ENCODE data around the gene PRR35.

Gene PRR35

GRCh38 chr16:580141-580945, 20.1 kb downstream of the PRR35 start:
- DNase-seq (ENCODE audit: low read depth in 2 of 2), result no peak

- no peak for DNase-seq (ENCODE audit: low read depth in 2 of 2)
These were observed 20.8 kb downstream of the PRR35 start for GRCh38 chr16:580946-581498.

DNA sequence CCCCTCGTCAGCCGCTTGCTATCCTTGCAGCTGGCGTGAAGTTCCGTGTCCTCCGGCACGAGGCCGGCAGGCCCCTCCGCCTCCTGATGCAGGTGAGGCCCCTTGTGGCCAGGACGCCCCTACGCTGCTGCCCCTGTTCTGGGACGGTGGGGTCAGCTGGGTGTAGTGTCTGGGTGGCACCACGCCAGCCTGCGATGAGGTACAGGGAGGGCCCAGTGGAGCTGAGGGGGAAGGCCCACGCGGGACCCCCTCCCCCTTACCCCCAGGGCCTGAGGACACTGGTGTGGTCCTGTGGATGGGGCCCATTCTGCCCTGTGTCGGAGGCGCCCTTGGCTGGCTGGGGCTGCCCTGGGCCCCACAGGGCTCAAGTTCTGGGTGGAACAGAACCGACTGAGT, 22.0 kb downstream of the PRR35 start:
- no peak for DNase-seq (ENCODE audit: low read depth in 2 of 2)

- no peak for DNase-seq (ENCODE audit: low read depth in 2 of 2)
These were observed 22.6 kb downstream of the PRR35 start for GRCh38 chr16:582614-583331.

GRCh38 chr16:583470-583814, 23.2 kb downstream of the PRR35 start:
- no peak for DNase-seq (ENCODE audit: low read depth in 2 of 2)

DNA sequence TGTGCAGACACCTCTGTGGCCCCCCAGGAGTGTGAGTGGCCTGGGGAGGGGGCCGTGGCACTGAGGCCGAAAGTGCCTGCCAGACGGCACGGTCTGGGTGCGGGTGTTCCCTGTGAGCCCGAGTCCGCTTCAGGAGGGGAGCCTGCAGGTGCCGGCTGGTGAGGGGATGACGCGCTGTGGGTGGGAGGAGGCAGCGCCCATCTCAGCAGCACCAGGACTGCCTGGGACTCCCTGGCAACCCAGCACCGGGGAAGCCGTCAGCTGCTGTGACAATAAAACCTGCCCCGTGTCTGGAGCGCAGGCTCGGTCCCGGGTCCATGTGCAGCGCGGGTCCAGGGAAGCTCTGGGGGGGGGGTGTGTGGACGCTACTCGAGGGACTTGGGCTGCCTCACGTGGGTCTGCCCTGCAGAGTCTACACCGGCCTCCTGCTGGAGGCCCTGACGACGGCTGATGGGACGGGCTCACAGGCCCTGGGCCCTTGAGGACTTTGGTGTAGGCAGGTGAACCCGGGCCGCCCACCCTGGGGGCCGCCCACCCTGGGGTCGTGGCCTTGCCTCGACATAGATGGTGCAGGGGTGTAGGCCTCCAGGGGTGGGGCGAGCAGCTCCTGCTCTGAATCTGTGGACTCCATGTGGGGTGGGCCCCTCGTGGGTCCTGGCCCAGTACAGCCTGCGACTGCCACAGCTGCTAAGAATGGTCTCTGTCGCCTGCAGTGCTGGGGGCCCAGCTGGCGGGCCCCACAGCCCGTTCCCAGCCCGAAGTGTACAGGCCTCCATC, 23.8 kb downstream of the PRR35 start:
- no peak for DNase-seq (ENCODE audit: low read depth in 2 of 2)

DNA sequence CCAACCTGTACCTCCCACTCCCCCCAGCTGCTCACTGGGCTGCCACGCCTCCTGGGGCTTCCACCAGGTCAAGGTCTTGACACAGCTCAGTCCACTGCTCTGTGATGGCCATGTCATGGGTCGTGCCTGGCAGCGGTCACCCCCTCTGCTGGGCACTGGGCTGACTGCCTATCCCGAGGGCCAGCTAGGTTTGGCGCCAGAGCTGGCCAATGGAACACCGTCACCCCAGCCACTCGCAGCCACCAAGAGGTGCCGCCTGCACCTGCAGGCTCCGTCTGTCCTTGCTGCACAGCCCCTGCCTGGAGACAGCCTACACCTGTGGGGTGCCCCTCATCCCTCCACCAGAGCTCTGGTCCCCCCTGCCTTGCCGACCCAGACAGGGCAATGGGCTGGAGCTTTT, 25.2 kb downstream of the PRR35 start:
- DNase-seq (ENCODE audit: low read depth in 2 of 2), result no peak

DNA sequence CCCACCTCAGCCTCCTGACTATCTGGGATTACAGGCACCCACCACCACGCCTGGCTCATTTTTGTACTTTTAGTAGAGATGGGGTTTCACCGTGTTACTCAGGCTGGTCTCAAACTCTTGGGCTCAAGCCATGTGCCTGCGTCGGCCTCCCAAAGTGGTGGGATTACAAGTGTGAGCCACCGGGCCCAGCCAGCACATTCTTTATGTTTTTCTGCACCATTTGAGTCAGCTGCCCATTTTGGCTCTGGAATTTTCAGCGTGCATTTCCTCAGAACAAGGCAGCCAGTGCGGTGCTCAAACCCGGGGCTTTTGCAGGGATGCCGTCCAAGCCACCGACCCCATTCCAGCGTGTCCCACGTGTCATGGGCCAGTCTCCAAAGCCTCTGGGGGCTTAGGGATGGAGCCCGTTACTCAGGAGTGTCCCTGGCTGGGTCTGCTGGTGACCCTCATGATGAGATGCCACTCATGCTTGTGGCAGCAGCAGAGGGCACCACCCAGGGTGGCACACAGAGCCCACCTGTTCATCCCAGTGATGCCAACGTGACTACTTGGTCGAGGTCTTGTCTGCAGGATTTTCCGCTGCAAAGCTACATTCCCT, 26.0 kb downstream of the PRR35 start:
- DNase-seq (ENCODE audit: low read depth in 2 of 2), result no peak

DNA sequence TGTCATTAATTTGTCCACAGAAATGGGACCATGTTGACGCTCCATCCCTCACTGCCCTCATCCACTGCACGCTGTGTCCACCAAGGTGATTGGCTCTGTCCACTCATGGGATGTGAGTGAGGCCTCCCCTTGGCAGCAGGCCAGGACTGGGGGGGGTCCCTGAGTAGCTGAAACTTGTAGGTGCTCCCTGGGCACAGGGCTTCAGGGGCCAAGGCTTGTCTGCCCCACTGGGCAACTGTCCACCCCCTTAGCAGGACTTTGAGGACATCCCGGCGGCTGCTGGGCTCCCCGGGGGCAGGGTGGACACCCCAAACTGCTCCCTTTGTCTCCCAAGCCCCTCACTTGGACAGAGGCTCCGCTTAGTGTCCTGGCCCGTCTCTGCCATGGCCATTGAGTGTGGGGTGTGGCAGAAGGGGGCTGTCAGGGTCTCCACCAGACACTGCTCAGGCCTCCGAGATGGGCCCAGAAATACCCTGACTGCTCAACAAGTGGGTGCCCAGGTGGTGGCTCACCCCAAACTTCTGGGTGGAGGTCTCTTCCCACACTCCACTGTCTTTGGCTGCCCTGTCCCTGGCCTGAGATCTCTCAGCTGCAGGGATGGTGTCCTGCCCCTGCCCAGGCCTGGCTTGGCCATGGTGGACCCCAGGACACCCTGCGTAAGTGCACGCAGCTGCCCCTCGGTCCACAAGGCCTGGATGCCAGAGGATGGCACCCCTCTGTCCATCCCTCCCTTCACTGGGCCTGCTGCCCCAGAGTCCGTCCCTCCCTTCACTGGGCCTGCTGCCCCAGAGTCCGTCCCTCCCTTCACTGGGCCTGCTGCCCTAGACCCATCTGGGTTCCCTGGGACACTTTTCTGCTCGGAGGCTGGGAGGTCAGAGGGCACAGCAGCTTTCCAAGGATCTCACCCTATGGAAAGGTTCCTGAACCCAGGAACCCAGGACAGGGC, 26.7 kb downstream of the PRR35 start:
- no peak for DNase-seq (ENCODE audit: low read depth in 2 of 2)

GRCh38 chr16:588639-588888, 28.4 kb downstream of the PRR35 start:
- peak in 1 of 2 donors; percentile 39 for DNase-seq (ENCODE audit: low read depth in 2 of 2)

DNA sequence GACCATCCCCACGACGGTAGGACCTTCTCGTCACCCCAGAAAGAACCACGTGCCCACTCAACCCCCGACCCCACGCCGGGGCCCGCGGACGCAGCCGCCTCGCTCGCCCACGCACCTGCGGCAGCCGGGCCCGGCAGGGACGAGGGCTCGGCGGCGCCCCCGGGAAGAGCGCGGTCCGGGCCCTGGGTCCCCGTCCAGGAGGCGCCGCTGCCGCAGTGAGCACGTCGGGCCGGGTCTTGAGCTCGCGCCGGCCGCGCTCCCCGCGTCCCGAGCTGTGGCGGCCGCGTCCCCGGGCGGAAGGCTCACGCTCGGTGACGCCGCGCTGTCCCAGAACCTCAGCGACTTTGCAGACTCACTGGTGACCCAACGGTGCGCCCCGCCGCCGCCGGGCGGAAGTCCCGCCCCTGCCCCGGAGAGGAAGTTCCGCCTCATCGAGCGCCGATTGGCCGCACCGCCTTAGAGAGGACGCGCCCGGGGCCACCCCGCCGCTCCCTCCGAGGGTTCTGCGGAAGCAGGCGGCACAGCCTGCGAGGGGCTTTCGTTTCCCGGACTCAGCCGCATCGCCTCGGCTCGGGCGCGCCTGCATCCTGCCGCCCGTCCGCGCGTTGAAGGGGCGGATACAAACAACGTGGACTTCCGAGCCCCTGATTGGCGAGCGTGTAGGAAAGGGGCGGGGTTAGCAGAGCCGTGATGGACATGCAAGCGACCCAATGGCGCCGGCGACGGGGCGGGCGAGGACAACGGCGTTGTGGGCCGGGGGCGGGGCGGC, 28.9 kb downstream of the PRR35 start:
- DNase-seq (ENCODE audit: low read depth in 2 of 2), result peak; percentile 92 to 95

- peak; percentile 97 to 98 for DNase-seq (ENCODE audit: low read depth in 2 of 2)
These were observed 29.5 kb downstream of the PRR35 start, which contains the start of gene RAB40C for GRCh38 chr16:589658-590187. TSS of gene RAB40C (plus strand) at chr16:590066. CDS start at chr16:590292, 226 bp downstream.

GRCh38 chr16:590188-590814, 30.1 kb downstream of the PRR35 start:
- no peak for DNase-seq (ENCODE audit: low read depth in 2 of 2)

DNA sequence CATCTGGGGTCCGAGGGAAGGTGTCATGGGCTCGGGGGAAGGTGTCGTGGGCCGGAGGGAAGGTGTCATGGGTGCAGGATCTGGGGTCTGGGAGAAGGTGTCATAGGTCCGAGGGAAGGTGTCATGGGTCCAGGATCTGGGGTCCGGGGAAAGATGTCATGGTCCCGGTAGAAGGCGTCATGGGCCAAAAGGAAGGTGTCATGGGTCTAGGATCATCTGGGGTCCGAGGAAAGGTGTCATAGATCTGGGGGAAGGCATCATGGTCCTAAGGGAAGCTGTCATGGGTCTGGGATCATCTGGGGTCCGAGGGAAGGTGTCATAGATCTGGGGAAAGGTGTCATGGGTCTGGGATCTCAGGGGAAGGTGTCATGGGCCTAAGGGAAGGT, 30.6 kb downstream of the PRR35 start:
- no peak for DNase-seq (ENCODE audit: low read depth in 2 of 2)

DNA sequence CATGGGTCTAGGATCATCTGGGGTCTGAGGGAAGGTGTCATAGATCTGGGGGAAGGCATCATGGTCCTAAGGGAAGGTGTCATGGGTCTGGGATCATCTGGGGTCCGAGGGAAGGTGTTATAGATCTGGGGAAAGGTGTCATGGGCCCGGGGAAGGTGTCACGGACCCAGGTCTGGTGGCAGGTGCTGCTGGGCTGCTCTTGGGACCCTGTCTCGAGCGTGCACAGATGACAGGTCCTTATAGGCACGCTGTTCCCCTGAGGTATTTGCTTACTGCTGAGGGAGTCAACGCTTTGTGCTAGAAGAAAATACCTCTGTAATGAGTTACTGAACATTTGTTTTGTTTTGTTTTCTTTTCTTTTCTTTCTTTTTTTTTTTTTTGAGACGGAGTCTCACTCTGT, 31.0 kb downstream of the PRR35 start:
- no peak for DNase-seq (ENCODE audit: low read depth in 2 of 2)

DNA sequence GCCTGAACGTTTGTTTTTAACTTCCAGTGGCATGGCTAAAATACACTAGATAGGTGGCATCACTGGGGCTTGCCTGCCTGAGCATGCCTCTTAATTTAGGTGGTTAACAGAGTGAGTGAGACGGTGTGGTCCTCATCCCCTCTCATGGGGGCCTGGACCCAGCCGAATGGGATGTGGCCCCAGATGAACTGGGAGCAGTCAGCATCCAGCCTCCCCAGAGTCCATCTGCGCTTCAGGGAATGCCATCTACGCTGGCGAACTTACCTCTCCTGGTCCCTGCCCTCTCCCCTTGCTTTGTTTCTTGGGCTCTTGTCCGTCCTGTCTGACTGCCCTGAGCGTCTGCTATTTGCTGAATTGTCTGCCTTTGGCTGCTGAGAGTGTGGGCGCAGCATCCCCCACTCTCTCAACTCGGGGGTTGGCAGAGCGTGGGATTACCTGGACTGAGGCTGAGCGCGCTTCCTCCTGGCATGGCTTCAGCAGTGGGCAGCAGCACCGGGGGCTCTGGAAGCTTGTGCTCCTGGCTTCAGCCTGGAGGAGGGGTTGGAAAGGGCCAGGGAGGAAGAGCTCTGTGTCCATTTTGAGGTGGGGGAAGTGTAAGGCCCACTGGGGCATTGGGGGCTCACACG, 31.8 kb downstream of the PRR35 start:
- DNase-seq (ENCODE audit: low read depth in 2 of 2), result no peak

DNA sequence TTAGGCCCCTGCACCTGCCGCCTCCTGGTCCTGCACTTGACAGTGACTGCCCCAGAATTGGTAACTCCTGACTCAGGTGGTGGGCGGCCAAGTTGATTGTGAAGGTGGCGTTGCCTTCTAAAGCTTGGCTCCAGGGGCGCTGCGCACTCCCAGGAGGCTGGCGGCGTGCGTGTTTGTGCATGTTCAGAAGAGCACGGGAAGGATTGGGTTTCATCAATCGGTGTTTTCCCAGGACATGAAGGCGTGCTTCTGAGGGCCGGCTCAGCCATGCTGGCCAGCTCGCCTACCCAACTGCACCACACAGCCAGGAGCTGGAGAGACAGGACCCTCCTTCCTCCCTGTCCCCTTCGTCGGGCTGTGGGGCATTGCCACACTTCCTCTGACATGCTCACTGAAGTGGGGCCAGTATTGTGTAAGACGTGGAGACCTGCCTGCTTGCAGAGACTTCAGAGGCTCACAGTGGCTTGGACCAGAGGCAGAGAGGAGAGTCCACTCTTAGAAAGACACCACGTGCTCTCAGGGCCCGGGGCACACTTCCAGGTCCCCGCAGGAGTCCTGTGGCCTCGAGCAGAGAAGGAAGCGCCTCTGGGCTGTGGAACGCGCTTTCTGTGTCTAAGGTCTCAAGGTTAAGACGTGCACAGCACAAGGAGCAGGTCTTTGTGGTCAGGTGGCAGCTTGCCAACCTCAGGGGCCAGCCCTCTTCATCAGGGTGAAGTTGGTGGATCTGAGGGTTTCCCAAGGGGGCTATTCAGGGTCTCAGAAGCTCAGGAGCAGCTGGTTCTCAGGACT, 32.5 kb downstream of the PRR35 start:
- DNase-seq (ENCODE audit: low read depth in 2 of 2), result no peak

- no peak for DNase-seq (ENCODE audit: low read depth in 2 of 2)
These were observed 33.2 kb downstream of the PRR35 start for GRCh38 chr16:593406-593805.

All from stimulated activated CD8-positive, alpha-beta memory T cell treated with anti-CD3 and anti-CD28 coated beads, Interleukin-15, amount 100 ng/mL, for 48 hours (primary cell).